WTC11 (cell line): ENCODE data around the gene IDH3A.

Experiments used
- AR ChIP-seq: fragments of 250-450 bp; sonication (Bioruptor Pico); IDR thresholded peaks from 2 replicates; pipeline ENCODE4 v1.9.0; 2021; ENCODE audit warnings: mild to moderate bottlenecking
- ATF3 ChIP-seq: sonication (generic); formaldehyde crosslinking; conservative IDR thresholded peaks from 2 replicates; pipeline ENCODE4 v1.8.1; 2022; ENCODE audit warnings: mild to moderate bottlenecking, missing genetic modification reagents
- CREB1 ChIP-seq: sonication (generic); formaldehyde crosslinking; IDR thresholded peaks from 2 replicates; pipeline ENCODE4 v1.8.0; 2023; ENCODE audit warnings: mild to moderate bottlenecking, missing genetic modification reagents
- CTCF ChIP-seq: fragments of 200-600 bp; IDR thresholded peaks from 2 replicates; pipeline ENCODE4 v1.8.0; 2022; ENCODE audit warnings: antibody characterized with exemption
- FOXJ3 ChIP-seq: sonication (generic); formaldehyde crosslinking; IDR thresholded peaks from 2 replicates; pipeline ENCODE4 v1.9.0; 2021; ENCODE audit warnings: missing genetic modification reagents, mild to moderate bottlenecking, borderline replicate concordance
- IRF2 ChIP-seq: sonication (generic); formaldehyde crosslinking; IDR thresholded peaks from 2 replicates; pipeline ENCODE4 v1.8.0; 2022; ENCODE audit warnings: low read depth, missing genetic modification reagents, borderline replicate concordance
- MXD4 ChIP-seq: fragments of 250-450 bp; sonication (Bioruptor Pico); IDR thresholded peaks from 2 replicates; pipeline ENCODE4 v1.8.0; 2021; ENCODE audit warnings: mild to moderate bottlenecking, moderate library complexity, borderline replicate concordance
- NFE2L1 ChIP-seq: sonication (generic); formaldehyde crosslinking; IDR thresholded peaks from 2 replicates; pipeline ENCODE4 v1.8.1; 2023; ENCODE audit warnings: missing genetic modification reagents
- NR2C2 ChIP-seq: sonication (generic); formaldehyde crosslinking; IDR thresholded peaks from 2 replicates; pipeline ENCODE4 v1.8.0; 2022; ENCODE audit warnings: mild to moderate bottlenecking, missing genetic modification reagents
- RELA ChIP-seq: sonication (generic); formaldehyde crosslinking; IDR thresholded peaks from 2 replicates; pipeline ENCODE4 v1.8.1; 2022; ENCODE audit warnings: missing genetic modification reagents, mild to moderate bottlenecking, borderline replicate concordance
- ZBTB21 ChIP-seq: sonication (generic); formaldehyde crosslinking; IDR thresholded peaks from 2 replicates; pipeline ENCODE4 v1.8.1; 2023; ENCODE audit warnings: mild to moderate bottlenecking, missing genetic modification reagents, borderline replicate concordance
- ZNF138 ChIP-seq: sonication (generic); formaldehyde crosslinking; conservative IDR thresholded peaks from 2 replicates; pipeline ENCODE4 v1.8.1; 2022; ENCODE audit warnings: mild to moderate bottlenecking, moderate library complexity, missing genetic modification reagents
- ZNF317 ChIP-seq: sonication (generic); formaldehyde crosslinking; IDR thresholded peaks from 2 replicates; pipeline ENCODE4 v1.8.1; 2023; ENCODE audit warnings: low read depth, mild to moderate bottlenecking, moderate library complexity, missing genetic modification reagents, borderline replicate concordance
- ZNF416 ChIP-seq: fragments of 250-450 bp; sonication (Bioruptor Pico); IDR thresholded peaks from 2 replicates; pipeline ENCODE4 v1.9.0; 2021; ENCODE audit warnings: mild to moderate bottlenecking, inconsistent platforms

GRCh38 chr15:78110916-78111475 is 38.2 kb upstream of the IDH3A start:
- no peak for TF ChIP-seq CTCF
- TF ChIP-seq IRF2 (CRISPR knock-in tag): no peak
- TF ChIP-seq NFE2L1 (CRISPR knock-in tag): no peak
- no peak for TF ChIP-seq NR2C2 (CRISPR knock-in tag)
- no peak for TF ChIP-seq MXD4
- TF ChIP-seq ZNF138 (CRISPR knock-in tag): no peak
- no peak for TF ChIP-seq FOXJ3 (CRISPR knock-in tag)
- no peak for TF ChIP-seq ZBTB21 (CRISPR knock-in tag)
- TF ChIP-seq CREB1: no peak
- TF ChIP-seq ATF3 (CRISPR knock-in tag): no peak
- TF ChIP-seq ZNF317 (CRISPR knock-in tag): no peak
- TF ChIP-seq ZNF416: no peak
- TF ChIP-seq RELA (CRISPR knock-in tag): no peak
- no peak for TF ChIP-seq AR (CRISPR knock-in tag)
